ENCODE measurements around the gene ITGAD.

The ITGAD gene

DNA sequence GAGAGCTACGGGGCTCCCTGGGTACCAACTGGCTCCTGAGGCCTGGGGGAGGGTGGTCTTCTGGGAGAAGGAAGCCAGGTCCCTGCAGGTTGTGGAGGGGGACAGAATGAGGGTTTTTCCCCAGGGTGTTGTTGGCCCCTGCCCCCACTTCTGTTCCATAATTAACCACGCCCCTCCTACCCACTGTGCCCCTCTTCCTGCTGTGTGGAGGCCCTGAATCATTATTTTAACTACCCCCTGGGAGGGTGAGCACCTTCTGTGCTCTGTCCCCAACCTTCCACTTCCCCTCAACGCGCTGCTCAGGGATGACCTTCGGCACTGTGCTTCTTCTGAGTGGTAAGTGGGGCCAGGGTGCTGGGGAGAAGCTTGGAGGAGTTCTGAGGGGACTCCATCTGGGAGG lies at the start of gene ITGAD:
ITGAD (plus strand) TSS at position 280 of the 400 bp plus-strand sequence; CDS start at position 306, 26 bp downstream.
- Histone ChIP-seq H3K4me3 (ENCODE audit: low read length) (no peak within 1 kb of the TSS), H3K27me3 (ENCODE audit: control insufficient read depth, insufficient read depth, low read length) (no peaks in the 10 kb centered on the region), H3K4me1 (ENCODE audit: control insufficient read depth, low read depth, low read length) (peaks cover 5% of the 10 kb centered on the region), H3K9ac (ENCODE audit: low read length) (no peak within 1 kb of the TSS), H3K9me3 (ENCODE audit: control insufficient read depth, low read depth, low read length) (no peaks in the 10 kb centered on the region), H3K36me3 (ENCODE audit: control insufficient read depth, low read depth, low read length) (no peaks in the 10 kb centered on the region), H3K27ac (ENCODE audit: low read length) (no peak within 1 kb of the TSS)

DNA sequence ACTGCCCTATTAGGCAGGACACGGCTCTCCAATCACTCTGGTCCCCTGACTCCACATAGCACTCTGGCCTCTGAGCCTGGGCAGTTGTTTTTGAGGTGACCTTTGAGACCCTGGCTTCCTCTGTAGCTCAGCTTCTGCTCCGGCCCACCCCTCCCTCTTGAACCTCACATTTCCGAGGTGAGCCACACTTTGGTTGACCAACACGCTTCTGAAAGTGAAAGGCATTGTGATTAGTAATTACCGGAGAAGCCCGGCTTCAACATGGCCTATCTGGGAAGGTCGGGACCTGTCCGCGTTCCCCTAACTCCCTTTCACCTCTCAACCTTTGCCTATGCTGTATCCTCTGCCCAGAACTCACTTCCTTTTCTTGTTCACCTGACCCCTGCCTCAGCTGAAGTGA lies 48.4 kb upstream of the ITGAD start:
- no peak overlapping the region for H3K9ac ChIP-seq (ENCODE audit: low read length)
- H3K4me1 ChIP-seq (ENCODE audit: control insufficient read depth, low read depth, low read length): no peaks in the 10 kb centered on the region
- no peak overlapping the region for H3K4me3 ChIP-seq (ENCODE audit: low read length)
- no peaks in the 10 kb centered on the region for H3K27me3 ChIP-seq (ENCODE audit: control insufficient read depth, insufficient read depth, low read length)
- no peaks in the 10 kb centered on the region for H3K36me3 ChIP-seq (ENCODE audit: control insufficient read depth, low read depth, low read length)
- no peak overlapping the region for H3K27ac ChIP-seq (ENCODE audit: low read length)
- H3K9me3 ChIP-seq (ENCODE audit: control insufficient read depth, low read depth, low read length): no peaks in the 10 kb centered on the region

DNA sequence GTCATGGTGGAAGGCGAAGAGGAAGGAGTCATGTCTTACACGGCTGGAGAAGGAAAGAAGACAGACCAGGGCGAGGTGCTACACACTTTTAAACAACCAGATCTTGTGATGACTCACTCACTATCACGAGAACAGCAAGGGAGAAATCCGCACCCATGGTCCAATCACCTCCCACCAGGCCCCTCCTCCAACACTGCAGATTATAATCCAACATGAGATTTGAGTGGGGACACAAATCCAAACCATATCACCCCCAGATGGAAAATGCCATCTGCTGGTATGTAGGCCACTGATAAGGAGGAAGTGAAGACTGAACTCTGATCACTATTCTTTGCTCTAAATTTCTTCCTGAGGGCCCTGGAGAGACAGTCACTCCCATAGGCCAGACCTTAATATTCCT lies 45.7 kb upstream of the ITGAD start:
- no peak overlapping the region for H3K27ac ChIP-seq (ENCODE audit: low read length)
- H3K36me3 ChIP-seq (ENCODE audit: control insufficient read depth, low read depth, low read length): no peaks in the 10 kb centered on the region
- no peaks in the 10 kb centered on the region for H3K9me3 ChIP-seq (ENCODE audit: control insufficient read depth, low read depth, low read length)
- no peak overlapping the region for H3K4me3 ChIP-seq (ENCODE audit: low read length)
- H3K9ac ChIP-seq (ENCODE audit: low read length): no peak overlapping the region
- no peaks in the 10 kb centered on the region for H3K27me3 ChIP-seq (ENCODE audit: control insufficient read depth, insufficient read depth, low read length)
- H3K4me1 ChIP-seq (ENCODE audit: control insufficient read depth, low read depth, low read length): no peaks in the 10 kb centered on the region

DNA sequence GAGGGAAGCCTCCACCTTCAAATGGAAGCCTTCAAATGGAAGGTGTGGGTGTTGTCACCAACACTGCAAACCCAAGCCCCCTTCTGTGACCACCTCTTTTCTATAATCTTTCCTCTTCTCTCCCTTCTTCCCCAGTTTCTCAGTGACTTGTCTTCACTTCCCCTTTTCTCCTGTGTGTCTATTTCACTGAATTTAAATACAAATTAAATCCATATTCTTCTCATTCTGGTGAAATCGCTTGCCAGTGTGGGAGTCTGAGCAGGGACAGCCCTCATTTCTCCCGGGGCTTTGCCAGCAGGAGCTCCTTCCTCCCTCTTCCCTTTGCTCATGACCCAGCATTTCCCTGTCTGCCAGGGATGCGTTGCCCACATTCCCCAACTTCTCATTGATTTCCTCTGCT lies 44.6 kb upstream of the ITGAD start:
- Histone ChIP-seq H3K36me3 (ENCODE audit: control insufficient read depth, low read depth, low read length) (no peaks in the 10 kb centered on the region), H3K9me3 (ENCODE audit: control insufficient read depth, low read depth, low read length) (no peaks in the 10 kb centered on the region), H3K4me1 (ENCODE audit: control insufficient read depth, low read depth, low read length) (no peaks in the 10 kb centered on the region), H3K9ac (ENCODE audit: low read length) (no peak overlapping the region), H3K27me3 (ENCODE audit: control insufficient read depth, insufficient read depth, low read length) (no peaks in the 10 kb centered on the region), H3K27ac (ENCODE audit: low read length) (no peak overlapping the region), H3K4me3 (ENCODE audit: low read length) (no peak overlapping the region)

DNA sequence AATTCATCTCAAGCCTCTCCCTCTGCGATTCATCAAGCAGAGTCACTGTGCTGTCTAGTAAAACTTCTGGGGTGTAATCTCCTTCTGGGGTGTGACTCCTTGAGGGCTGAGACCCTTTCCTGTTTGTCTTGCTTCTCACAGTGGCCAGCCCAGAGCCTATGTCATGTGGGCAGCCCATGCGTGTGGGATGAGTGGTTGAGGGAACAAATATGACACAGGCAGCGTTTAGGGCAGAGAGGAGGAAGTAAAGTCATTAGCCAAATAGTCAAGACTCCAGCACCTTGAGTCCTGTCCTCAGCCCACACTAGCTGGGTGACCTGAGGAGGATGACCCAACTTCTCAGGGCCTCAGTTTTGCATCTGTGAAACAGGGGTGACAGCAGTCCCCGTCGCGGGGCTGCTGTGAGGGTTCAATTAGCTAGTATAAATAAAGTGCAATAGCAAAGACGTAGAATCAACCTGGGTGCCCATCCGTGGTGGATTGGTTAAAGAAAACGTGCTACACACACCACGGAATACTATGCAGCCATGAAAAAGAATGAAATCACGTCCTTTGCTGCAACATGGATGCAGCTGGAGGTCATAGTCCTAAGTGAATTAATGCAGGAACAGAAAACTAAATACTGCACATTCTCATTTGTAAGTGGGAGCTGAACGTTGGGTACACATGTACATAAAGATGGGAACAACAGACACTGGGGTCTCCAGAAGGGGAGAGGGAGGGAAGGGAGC lies 42.7 kb upstream of the ITGAD start:
- H3K4me3 ChIP-seq (ENCODE audit: low read length): no peak overlapping the region

DNA sequence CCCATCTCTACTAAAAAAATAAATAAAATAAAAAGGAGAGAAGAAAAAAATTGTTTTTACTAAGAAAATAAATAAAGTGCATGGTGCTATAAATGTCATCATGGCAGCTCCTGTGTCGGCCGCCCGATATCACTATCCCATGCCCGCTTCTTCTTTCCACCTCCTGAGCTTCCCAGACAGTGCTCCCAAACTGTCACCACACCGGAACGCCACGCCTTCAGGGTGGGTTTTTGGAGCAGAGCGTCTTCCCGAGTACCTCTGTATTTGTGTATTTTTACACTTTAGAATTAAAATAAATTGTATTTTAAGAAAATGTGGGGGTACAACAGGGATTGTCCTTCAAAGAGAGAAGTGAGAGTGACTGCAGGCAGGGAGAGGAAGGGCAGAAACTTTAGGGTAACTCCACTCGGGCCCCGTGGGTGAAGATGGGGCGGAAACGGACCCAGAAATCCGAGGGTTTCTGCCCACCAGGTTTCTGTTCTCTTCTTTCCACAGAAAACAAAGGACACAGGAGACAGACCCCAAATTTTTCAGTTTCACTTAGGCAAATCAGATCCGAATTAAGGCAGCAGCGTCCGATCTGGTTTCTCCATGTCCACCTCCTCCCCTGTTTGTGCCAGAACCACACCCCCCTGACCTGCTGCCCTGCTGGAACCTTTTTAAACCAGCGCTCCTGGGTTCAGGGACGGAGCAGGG lies 41.7 kb upstream of the ITGAD start:
- Histone ChIP-seq H3K9ac (ENCODE audit: low read length) (no peak overlapping the region), H3K27me3 (ENCODE audit: control insufficient read depth, insufficient read depth, low read length) (no peaks in the 10 kb centered on the region), H3K36me3 (ENCODE audit: control insufficient read depth, low read depth, low read length) (no peaks in the 10 kb centered on the region), H3K9me3 (ENCODE audit: control insufficient read depth, low read depth, low read length) (no peaks in the 10 kb centered on the region), H3K27ac (ENCODE audit: low read length) (no peak overlapping the region), H3K4me1 (ENCODE audit: control insufficient read depth, low read depth, low read length) (no peaks in the 10 kb centered on the region), H3K4me3 (ENCODE audit: low read length) (no peak overlapping the region)

More for the DNA sequence above, 42.7 kb upstream of the ITGAD start:
- Histone ChIP-seq H3K4me1 (ENCODE audit: control insufficient read depth, low read depth, low read length) (no peaks in the 10 kb centered on the region), H3K27me3 (ENCODE audit: control insufficient read depth, insufficient read depth, low read length) (no peaks in the 10 kb centered on the region), H3K36me3 (ENCODE audit: control insufficient read depth, low read depth, low read length) (no peaks in the 10 kb centered on the region), H3K9me3 (ENCODE audit: control insufficient read depth, low read depth, low read length) (no peaks in the 10 kb centered on the region), H3K9ac (ENCODE audit: low read length) (no peak overlapping the region), H3K27ac (ENCODE audit: low read length) (no peak overlapping the region)

DNA sequence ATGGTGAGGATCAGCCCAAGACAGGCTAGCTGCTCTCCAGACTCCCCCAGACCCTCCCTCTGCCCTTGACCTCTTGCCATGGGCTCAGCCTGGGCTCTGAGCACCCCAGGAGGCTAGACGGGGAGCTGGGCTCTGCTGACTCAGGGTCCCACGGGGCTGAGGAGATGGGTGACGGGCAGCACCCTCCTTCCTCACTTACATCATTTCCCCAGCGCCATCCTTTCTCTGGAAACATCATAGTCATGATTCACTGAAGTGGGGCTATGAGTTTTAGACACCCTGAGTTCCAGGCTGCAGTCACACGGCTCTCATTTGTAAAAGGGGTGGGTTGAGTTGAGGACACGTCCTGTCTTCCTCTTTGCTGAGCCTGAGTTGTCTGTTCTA lies 41.2 kb upstream of the ITGAD start:
- Histone ChIP-seq H3K4me1 (ENCODE audit: control insufficient read depth, low read depth, low read length) (no peaks in the 10 kb centered on the region), H3K27me3 (ENCODE audit: control insufficient read depth, insufficient read depth, low read length) (no peaks in the 10 kb centered on the region), H3K4me3 (ENCODE audit: low read length) (no peak overlapping the region), H3K9ac (ENCODE audit: low read length) (no peak overlapping the region), H3K27ac (ENCODE audit: low read length) (no peak overlapping the region), H3K9me3 (ENCODE audit: control insufficient read depth, low read depth, low read length) (no peaks in the 10 kb centered on the region), H3K36me3 (ENCODE audit: control insufficient read depth, low read depth, low read length) (no peaks in the 10 kb centered on the region)

DNA sequence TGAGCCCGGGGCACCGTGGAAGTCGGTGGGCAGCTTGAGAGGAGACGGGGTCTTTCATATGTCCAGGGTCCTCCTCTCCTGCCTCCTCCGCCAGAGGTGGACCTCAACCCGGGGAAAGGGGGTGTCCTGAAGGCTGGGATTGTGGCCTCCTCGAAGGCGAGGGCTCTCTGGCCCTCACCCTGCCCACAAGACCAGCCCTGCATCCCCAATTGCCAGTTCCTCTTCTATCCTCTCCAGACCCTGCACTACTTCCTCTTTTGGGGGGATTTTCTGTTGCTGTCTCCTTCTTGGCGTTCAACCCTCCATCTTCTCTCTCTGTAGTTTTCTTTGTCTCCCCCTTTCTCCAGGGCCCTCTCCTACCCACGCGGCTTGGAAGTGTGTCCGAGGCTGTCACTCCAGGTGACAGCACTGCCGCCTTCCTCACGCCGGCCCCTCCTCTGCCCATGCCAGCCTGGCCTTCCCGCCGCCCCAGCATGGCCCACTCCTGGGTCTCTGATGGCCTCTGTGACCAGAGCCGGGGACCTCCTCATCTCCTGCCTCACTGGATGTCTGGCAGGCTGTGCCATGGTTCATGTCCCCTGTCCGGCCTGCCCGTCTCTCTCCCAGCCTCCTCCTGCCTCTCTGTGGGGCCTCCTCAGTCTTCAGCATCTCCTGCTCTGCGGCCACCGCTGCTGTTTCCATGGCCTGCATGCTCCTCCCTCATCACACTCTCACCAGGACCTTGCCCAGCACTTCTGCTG lies 40.6 kb upstream of the ITGAD start:
- no peaks in the 10 kb centered on the region for H3K36me3 ChIP-seq (ENCODE audit: control insufficient read depth, low read depth, low read length)

DNA sequence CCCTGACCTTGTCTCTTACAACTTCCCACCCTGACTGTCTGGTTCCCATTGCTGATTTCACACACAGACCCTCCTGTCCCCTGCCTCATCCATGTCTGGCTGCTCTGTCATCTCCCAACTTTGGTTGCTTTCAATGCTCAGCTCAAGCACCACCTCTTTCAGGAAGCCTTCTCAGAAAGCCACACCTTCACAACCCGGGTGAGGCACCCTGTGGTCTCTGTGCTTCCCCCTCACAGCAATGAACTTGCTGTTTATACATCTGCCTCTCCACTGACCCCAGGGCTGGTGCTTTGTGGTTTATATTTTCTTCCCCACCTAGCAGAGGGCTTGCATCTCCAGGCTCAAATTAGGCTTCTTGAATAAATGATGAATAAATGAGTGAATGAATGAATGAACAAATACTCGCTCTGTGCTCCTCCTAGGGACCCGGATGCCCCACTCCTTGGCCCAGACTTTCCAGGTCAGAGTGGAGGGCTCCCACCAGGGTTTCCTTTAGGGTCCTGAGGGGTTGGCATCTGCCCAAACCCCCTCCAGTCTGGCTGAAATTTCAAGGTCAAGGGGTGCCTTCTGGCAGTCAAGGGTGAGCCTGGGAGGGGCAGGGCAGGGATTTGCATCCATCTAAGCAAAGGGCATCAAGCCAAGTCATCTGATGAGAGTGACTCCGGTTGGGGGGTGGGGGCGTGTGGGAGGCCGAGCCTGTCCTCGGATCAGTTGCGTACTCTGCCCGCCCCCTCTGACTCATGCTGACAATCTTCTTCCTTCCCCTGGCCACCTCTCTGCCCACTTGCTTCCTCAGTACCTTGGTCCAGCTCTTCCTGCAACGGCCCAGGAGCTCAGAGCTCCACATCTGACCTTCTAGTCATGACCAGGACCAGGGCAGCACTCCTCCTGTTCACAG lies 38.5 kb upstream of the ITGAD start, which contains the start of gene ITGAX:
ITGAX (plus strand) TSS at position 783 of the 898 bp plus-strand sequence; CDS start at position 862, 79 bp downstream.
- no peaks in the 10 kb centered on the region for H3K27me3 ChIP-seq (ENCODE audit: control insufficient read depth, insufficient read depth, low read length)
- H3K27ac ChIP-seq (ENCODE audit: low read length): no peak within 1 kb of the TSS
- H3K9ac ChIP-seq (ENCODE audit: low read length): no peak within 1 kb of the TSS
- no peak within 1 kb of the TSS for H3K4me3 ChIP-seq (ENCODE audit: low read length)
- no peaks in the 10 kb centered on the region for H3K36me3 ChIP-seq (ENCODE audit: control insufficient read depth, low read depth, low read length)
- no peaks in the 10 kb centered on the region for H3K4me1 ChIP-seq (ENCODE audit: control insufficient read depth, low read depth, low read length)
- H3K9me3 ChIP-seq (ENCODE audit: control insufficient read depth, low read depth, low read length): no peaks in the 10 kb centered on the region

More for the DNA sequence above, 40.6 kb upstream of the ITGAD start:
- H3K4me3 ChIP-seq (ENCODE audit: low read length): no peak overlapping the region
- H3K27ac ChIP-seq (ENCODE audit: low read length): no peak overlapping the region
- no peaks in the 10 kb centered on the region for H3K4me1 ChIP-seq (ENCODE audit: control insufficient read depth, low read depth, low read length)
- no peak overlapping the region for H3K9ac ChIP-seq (ENCODE audit: low read length)
- H3K27me3 ChIP-seq (ENCODE audit: control insufficient read depth, insufficient read depth, low read length): no peaks in the 10 kb centered on the region
- no peaks in the 10 kb centered on the region for H3K9me3 ChIP-seq (ENCODE audit: control insufficient read depth, low read depth, low read length)

DNA sequence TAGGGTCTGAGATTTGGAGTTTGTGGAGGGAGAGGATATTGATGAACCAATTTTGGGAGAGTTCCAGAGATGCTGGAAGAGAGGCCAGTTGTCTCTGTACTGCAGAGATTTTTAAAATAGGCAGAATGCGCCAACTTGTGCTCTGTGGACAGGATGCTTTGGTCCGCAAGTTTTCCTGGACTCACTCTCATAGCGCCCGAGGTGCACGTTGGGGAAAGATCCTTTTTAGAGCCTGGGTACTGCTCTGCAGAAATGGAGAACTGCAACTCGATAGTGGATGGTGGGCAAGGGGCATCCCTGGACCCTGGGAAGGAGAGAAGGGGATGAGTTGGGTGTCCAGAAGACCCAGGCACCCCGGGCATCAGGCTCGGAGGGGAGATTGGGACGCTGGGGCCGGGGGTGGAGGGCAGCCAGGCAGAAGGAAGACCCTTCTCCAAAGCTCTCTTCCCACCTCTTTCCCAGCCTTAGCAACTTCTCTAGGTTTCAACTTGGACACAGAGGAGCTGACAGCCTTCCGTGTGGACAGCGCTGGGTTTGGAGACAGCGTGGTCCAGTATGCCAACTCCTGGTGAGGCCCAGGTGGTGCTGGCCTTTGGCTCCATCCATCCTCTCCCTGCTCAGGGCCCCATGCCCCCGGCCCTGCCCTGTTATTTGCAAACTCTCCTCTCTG lies 37.6 kb upstream of the ITGAD start:
- H3K9ac ChIP-seq (ENCODE audit: low read length): no peak overlapping the region
- no peaks in the 10 kb centered on the region for H3K4me1 ChIP-seq (ENCODE audit: control insufficient read depth, low read depth, low read length)
- no peaks in the 10 kb centered on the region for H3K9me3 ChIP-seq (ENCODE audit: control insufficient read depth, low read depth, low read length)
- no peak overlapping the region for H3K4me3 ChIP-seq (ENCODE audit: low read length)
- no peaks in the 10 kb centered on the region for H3K27me3 ChIP-seq (ENCODE audit: control insufficient read depth, insufficient read depth, low read length)
- H3K36me3 ChIP-seq (ENCODE audit: control insufficient read depth, low read depth, low read length): no peaks in the 10 kb centered on the region
- no peak overlapping the region for H3K27ac ChIP-seq (ENCODE audit: low read length)
